GM23338 (cell line): Measurements from ENCODE around the gene RINL. TPM values are rescaled to one million over a fixed set of nuclear protein-coding genes. Genes with fewer than 3 reads are reported as not detected.

Source experiments
- ATAC-seq: fragments of 200-7000 bp; cut with Tn5 transposase; 3 replicates; pipeline ENCODE4 v1.9.1; 2020
- DNase-seq: peaks from one replicate; pipeline ENCODE4 v3.0.0-alpha.2; 2015; ENCODE audit warnings: low spot score
- H2AFZ ChIP-seq: fragments of 200-600 bp; sonication (generic); 2 replicates; pipeline ENCODE4 v1.8.0; 2016; ENCODE audit warnings: antibody characterized with exemption, mild to moderate bottlenecking, moderate library complexity
- H3F3A ChIP-seq: fragments of 200-600 bp; sonication (generic); replicated peaks from 2 replicates; pipeline ENCODE4 v1.8.0; 2017; ENCODE audit warnings: antibody characterized with exemption, mixed run types, low read depth
- H3K27ac ChIP-seq: fragments of 200-600 bp; sonication (generic); 2 replicates; pipeline ENCODE4 v1.6.1; 2016; ENCODE audit warnings: low read depth
- H3K27me3 ChIP-seq: fragments of 200-600 bp; sonication (generic); 2 replicates; pipeline ENCODE4 v1.8.0; 2016; ENCODE audit warnings: mild to moderate bottlenecking, mixed run types, moderate library complexity; ENCODE audit not compliant: insufficient read depth
- H3K36me3 ChIP-seq: fragments of 200-600 bp; sonication (generic); 2 replicates; pipeline ENCODE4 v1.8.0; 2016; ENCODE audit warnings: mild to moderate bottlenecking; ENCODE audit not compliant: insufficient read depth
- H3K4me1 ChIP-seq: fragments of 200-600 bp; sonication (generic); 2 replicates; pipeline ENCODE4 v1.8.0; 2016; ENCODE audit warnings: mild to moderate bottlenecking, moderate library complexity; ENCODE audit not compliant: insufficient read depth
- H3K4me2 ChIP-seq: fragments of 200-600 bp; sonication (generic); 2 replicates; pipeline ENCODE4 v1.7.1; 2017; ENCODE audit warnings: mixed run types
- H3K4me3 ChIP-seq: fragments of 200-600 bp; sonication (generic); 2 replicates; pipeline ENCODE4 v1.6.1; 2016; ENCODE audit warnings: mixed run types
- H3K79me2 ChIP-seq: fragments of 200-600 bp; sonication (generic); replicated peaks from 2 replicates; pipeline ENCODE4 v1.8.0; 2017; ENCODE audit warnings: mild to moderate bottlenecking; ENCODE audit not compliant: insufficient read depth
- H3K9me2 ChIP-seq: fragments of 200-600 bp; sonication (generic); 2 replicates; pipeline ENCODE4 v1.8.0; 2017; ENCODE audit not compliant: insufficient read depth
- H4K20me1 ChIP-seq: fragments of 200-600 bp; sonication (generic); replicated peaks from 2 replicates; pipeline ENCODE4 v1.8.0; 2017; ENCODE audit warnings: mild to moderate bottlenecking; ENCODE audit not compliant: insufficient read depth
- H3K27ac Mint-ChIP-seq: 2 replicates; pipeline ENCODE4 v1.8.0; 2020; ENCODE audit warnings: inconsistent platforms, mild to moderate bottlenecking, moderate library complexity, mixed read lengths
- H3K27me3 Mint-ChIP-seq: 3 replicates; pipeline ENCODE4 v1.8.0; 2022; ENCODE audit warnings: low read depth, mild to moderate bottlenecking, moderate library complexity, mixed read lengths, inconsistent platforms; ENCODE audit not compliant: insufficient read depth, poor library complexity
- H3K36me3 Mint-ChIP-seq: 3 replicates; pipeline ENCODE4 v1.8.0; 2021; ENCODE audit warnings: low read depth, mild to moderate bottlenecking, inconsistent platforms, moderate library complexity, mixed read lengths
- H3K4me1 Mint-ChIP-seq: 3 replicates; pipeline ENCODE4 v1.8.0; 2020; ENCODE audit warnings: mild to moderate bottlenecking, inconsistent platforms, mixed read lengths
- H3K4me3 Mint-ChIP-seq: 3 replicates; pipeline ENCODE4 v1.8.0; 2021; ENCODE audit warnings: moderate library complexity, mild to moderate bottlenecking, inconsistent platforms, mixed read lengths
- H3K9me3 Mint-ChIP-seq: 3 replicates; pipeline ENCODE4 v1.8.0; 2020; ENCODE audit warnings: moderate library complexity, mild to moderate bottlenecking, inconsistent platforms, mixed read lengths
- CTCF ChIP-seq, 2 experiments: fragments of 200-600 bp in 1 of 2; sonication (generic) in 1 of 2; conservative IDR thresholded peaks; 2 replicates each; pipeline versions ENCODE4 v1.5.1 to v1.6.1; 2016 to 2017; ENCODE audit warnings: antibody characterized with exemption in 2 of 2, low read depth in 2 of 2, mild to moderate bottlenecking in 2 of 2, moderate library complexity in 1 of 2
- EZH2phosphoT487 ChIP-seq: fragments of 200-600 bp; sonication (generic); IDR thresholded peaks from one replicate; pipeline ENCODE4 v1.8.1; 2018; ENCODE audit warnings: antibody characterized with exemption; ENCODE audit not compliant: unreplicated experiment
- polyA plus RNA-seq: library from polyadenylated mRNA; unstranded; fragments of >200 nt; fragmentation: Nextera tagmentation; extraction: Ambion mirVana; gene quantifications from 2 replicates; pipeline ENCODE4 v1.2.1, GENCODE V29; 2016
- total RNA-seq: library from RNA; depleted of rRNA; stranded (reverse); fragments of >200 nt; shearing (Covaris generic); gene quantifications from 2 replicates; pipeline ENCODE4 v1.2.3, GENCODE V29; 2014
- TF ChIP-seq, protein P1 (sequence below): IDR thresholded peaks from one replicate; pipeline ENCODE4 v1.6.1; 2018; ENCODE audit warnings: antibody characterized with exemption; ENCODE audit not compliant: unreplicated experiment
- TF ChIP-seq, protein P2 (sequence below): IDR thresholded peaks from 2 replicates; pipeline ENCODE4 v1.6.1; 2016; ENCODE audit warnings: antibody characterized with exemption

RINL gene
- total and polyA plus RNA-seq, 2 experiments from 2014 or later, result 11.2 to 21.4 TPM

DNA sequence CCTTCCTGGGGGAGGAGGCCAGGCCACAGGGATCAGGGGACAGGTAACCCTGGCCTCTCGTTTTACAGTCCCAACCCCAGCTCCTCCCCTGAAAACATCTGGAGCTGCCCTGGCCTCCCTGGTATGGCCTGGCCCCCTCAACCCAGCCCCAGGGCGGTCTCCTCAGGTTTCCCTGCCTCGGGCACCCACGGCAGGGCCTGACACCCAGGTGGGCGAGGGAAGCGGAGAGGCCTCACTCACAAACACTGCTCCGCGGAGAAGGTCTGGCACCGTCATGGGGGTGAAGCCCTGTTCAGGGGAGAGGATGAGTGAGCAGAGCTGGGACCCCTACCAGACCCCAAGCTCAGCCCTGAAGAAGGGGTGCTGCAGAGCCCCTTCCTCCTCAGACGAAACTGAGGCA is 40.5 kb upstream of the RINL start (continued):
- TF ChIP-seq, protein P1, sequence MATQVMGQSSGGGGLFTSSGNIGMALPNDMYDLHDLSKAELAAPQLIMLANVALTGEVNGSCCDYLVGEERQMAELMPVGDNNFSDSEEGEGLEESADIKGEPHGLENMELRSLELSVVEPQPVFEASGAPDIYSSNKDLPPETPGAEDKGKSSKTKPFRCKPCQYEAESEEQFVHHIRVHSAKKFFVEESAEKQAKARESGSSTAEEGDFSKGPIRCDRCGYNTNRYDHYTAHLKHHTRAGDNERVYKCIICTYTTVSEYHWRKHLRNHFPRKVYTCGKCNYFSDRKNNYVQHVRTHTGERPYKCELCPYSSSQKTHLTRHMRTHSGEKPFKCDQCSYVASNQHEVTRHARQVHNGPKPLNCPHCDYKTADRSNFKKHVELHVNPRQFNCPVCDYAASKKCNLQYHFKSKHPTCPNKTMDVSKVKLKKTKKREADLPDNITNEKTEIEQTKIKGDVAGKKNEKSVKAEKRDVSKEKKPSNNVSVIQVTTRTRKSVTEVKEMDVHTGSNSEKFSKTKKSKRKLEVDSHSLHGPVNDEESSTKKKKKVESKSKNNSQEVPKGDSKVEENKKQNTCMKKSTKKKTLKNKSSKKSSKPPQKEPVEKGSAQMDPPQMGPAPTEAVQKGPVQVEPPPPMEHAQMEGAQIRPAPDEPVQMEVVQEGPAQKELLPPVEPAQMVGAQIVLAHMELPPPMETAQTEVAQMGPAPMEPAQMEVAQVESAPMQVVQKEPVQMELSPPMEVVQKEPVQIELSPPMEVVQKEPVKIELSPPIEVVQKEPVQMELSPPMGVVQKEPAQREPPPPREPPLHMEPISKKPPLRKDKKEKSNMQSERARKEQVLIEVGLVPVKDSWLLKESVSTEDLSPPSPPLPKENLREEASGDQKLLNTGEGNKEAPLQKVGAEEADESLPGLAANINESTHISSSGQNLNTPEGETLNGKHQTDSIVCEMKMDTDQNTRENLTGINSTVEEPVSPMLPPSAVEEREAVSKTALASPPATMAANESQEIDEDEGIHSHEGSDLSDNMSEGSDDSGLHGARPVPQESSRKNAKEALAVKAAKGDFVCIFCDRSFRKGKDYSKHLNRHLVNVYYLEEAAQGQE, result no peak
- TF ChIP-seq, protein P2, sequence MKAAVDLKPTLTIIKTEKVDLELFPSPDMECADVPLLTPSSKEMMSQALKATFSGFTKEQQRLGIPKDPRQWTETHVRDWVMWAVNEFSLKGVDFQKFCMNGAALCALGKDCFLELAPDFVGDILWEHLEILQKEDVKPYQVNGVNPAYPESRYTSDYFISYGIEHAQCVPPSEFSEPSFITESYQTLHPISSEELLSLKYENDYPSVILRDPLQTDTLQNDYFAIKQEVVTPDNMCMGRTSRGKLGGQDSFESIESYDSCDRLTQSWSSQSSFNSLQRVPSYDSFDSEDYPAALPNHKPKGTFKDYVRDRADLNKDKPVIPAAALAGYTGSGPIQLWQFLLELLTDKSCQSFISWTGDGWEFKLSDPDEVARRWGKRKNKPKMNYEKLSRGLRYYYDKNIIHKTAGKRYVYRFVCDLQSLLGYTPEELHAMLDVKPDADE, result no peak

DNA sequence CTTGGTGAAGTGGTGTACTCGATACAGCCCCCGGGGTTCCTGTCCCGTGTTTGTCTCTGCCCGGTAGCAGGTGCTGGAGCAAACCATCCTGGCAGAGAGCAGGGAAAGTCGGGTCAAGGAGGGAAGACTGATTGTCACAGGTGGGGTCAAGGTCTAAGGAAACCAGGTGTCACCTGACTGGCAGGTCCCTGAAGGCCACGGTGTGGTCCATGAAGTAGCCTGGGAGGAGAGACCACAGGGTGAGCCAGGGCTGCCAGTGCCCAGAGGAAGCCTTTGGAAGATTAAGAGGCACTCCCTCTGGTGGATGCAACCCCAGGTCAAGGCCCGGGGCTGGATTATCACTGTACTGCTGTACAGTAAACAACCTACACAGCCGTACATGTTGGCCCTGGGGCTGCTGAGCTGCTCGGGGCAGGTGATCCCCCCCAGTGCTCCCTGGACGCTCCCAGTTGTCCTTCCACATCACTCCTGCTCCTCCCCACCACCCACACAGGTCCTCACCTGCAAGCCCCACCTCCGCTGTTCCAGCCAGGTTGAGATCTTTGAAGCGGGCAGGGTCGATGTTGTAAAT is 39.9 kb upstream of the RINL start:
- no peaks in the 10 kb centered on the region for H4K20me1 ChIP-seq
- Mint-ChIP-seq H3K4me1 (no peaks in the 10 kb centered on the region; the same call in 2 of the 3 replicates), H3K36me3 (peaks cover 17% of the 10 kb centered on the region), H3K27me3 (peaks cover 4% of the 10 kb centered on the region), H3K27ac (no peak overlapping the region), H3K9me3 (no peaks in the 10 kb centered on the region), H3K4me3 (no peak overlapping the region)
- 0 out of 2 replicates have a peak, but pooled peaks cover 9% of the 10 kb centered on the region for H3F3A ChIP-seq
- TF ChIP-seq EZH2phosphoT487 (no peak), CTCF (conservative IDR thresholded peaks at IDR 0.05; ENCODE audit: low read depth in 2 of 2) (peak in 1 of 2 experiments; percentile 20; a peak in 2 of 4 replicates)
- no peak overlapping the region for H2AFZ ChIP-seq
- H3K4me3 ChIP-seq, result no peak overlapping the region
- H3K4me1 ChIP-seq, result no peaks in the 10 kb centered on the region
- H3K9me2 ChIP-seq, result no peaks in the 10 kb centered on the region
- H3K79me2 ChIP-seq, result no peaks in the 10 kb centered on the region
- DNase-seq (peak; percentile 36), ATAC-seq (peak; percentile 43)
- H3K27me3 ChIP-seq, result no peaks in the 10 kb centered on the region
- no peak overlapping the region for H3K27ac ChIP-seq
- H3K36me3 ChIP-seq, result peaks cover 4% of the 10 kb centered on the region; the same call in 1 of the 2 replicates
- H3K4me2 ChIP-seq, result no peak overlapping the region

DNA sequence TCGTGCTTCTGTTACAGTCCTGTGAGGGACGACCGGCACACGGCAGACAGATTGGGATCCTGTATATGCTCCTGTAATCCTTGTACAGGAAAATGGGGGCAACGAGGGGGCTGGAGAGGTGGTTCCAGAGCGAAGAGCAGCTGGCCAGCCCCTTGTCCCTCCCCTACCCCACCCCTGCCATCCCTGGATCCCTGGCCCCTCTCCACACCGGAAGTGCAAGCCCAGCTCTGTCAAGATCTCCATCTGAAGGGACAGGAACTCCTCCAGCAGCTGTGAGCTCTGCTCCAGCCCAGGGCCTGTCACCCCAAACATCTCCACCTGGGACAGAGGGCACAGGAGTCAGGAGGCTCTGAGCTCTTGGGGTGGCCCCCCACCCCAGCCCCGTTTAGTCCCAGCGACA is 39.4 kb upstream of the RINL start:
- H2AFZ ChIP-seq, result no peak overlapping the region
- Mint-ChIP-seq H3K27me3 (peaks cover 9% of the 10 kb centered on the region), H3K4me1 (no peaks in the 10 kb centered on the region; the same call in 2 of the 3 replicates), H3K36me3 (peaks cover 13% of the 10 kb centered on the region), H3K9me3 (no peaks in the 10 kb centered on the region), H3K27ac (no peak overlapping the region), H3K4me3 (no peak overlapping the region)
- DNase-seq (no peak), ATAC-seq (no peak)
- H3K36me3 ChIP-seq, result peaks cover 4% of the 10 kb centered on the region; the same call in 1 of the 2 replicates
- H3F3A ChIP-seq, result 0 out of 2 replicates have a peak, but pooled peaks cover 9% of the 10 kb centered on the region
- H3K27me3 ChIP-seq, result 0 out of 2 replicates have a peak, but pooled peaks cover under 1% of the 10 kb centered on the region
- H3K79me2 ChIP-seq, result no peaks in the 10 kb centered on the region
- no peak overlapping the region for H3K4me2 ChIP-seq
- no peak overlapping the region for H3K4me3 ChIP-seq
- TF ChIP-seq CTCF (conservative IDR thresholded peaks at IDR 0.05; ENCODE audit: low read depth in 2 of 2), result no peak
- H3K4me1 ChIP-seq, result no peaks in the 10 kb centered on the region
- H3K9me2 ChIP-seq, result no peaks in the 10 kb centered on the region
- no peak overlapping the region for H3K27ac ChIP-seq
- no peaks in the 10 kb centered on the region for H4K20me1 ChIP-seq
